Fibroblast of peridontal ligament (primary cell): Measurements from ENCODE around the gene MS4A10.
A peak's percentile ranks its signal among the peaks of the same experiment; 100 is the strongest.
"Not testable (repeated sequence)": the region's sequence is repeated elsewhere in the genome, so short reads cannot be mapped to it uniquely, and the experiment has no call there.

Experiments used
- DNase-seq: peaks from one replicate; pipeline ENCODE4 v3.0.0-alpha.2; 2010; ENCODE audit errors: extremely low read depth

MS4A10 gene

DNA sequence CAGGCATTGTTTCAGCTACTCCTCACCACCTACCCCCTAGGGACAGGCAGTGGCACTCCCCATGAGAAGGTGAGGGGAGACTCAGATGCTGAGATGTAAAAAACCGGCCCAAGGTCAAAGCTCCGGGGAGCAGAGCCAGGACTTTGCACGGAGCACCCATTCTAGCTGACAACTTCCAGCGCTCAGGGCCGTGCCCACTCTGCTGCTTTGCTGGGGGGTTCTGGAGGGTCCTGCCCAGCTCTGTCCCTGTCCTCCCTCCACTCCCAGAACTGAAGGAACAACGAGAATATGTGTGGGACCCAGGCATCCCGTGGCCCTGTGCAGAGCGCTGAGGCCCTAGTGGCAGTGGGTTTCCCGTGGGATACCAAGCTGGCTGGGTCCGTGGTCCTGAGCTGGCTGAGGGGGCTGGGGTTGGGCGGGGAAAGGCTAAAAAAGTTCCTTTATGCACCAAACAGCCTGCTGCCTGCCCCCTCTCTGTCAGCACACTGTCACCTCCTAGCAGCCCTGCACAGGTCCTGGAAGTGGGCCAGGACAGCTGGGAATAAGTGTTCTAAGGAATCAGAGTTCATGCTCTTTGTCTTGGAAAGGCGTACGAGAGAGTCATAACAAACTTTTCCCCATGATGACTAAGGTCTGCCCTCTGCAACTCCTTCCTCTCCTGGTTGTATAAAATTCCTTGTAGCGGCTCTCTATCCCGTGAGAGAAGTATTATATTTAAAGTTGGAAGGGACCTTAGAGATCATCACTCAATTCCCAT lies 1.9 kb downstream of the MS4A10 start:
- DNase-seq: peak; percentile 67

DNA sequence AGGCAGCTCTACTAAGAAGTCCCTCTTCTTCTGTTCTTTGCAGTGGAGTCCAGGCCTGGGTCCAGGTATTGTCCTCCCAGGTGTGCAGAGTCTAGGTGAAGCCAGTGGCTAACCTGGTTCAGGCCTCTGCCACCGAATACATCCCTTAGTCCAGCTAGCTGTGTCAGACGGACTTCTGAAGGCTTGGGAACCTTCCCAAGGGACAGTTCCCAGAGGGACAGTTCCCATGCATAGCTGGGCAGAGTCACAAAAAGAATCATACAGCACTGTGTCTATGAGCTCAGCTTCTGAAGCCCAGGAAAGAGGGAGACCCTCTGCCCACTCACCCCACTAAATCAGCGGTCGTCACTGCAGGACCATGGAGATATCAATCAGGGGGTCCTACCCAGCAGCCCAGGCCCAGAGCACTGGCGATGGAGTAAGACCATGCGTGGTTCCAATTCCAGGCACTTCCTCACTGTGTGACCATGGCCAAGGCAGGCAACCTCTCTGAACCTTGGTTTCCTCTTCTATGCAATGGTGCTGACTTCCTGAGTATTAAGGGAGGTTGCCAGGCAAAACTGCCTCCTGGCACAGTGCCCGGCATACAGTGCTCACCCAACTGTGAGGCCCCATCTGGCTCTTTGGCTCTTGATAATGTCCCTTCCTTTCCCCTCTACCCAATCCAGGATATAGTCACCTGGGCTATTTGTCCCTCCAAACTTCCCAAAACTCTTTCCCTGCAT lies 3.4 kb downstream of the MS4A10 start:
- DNase-seq: no peak

DNA sequence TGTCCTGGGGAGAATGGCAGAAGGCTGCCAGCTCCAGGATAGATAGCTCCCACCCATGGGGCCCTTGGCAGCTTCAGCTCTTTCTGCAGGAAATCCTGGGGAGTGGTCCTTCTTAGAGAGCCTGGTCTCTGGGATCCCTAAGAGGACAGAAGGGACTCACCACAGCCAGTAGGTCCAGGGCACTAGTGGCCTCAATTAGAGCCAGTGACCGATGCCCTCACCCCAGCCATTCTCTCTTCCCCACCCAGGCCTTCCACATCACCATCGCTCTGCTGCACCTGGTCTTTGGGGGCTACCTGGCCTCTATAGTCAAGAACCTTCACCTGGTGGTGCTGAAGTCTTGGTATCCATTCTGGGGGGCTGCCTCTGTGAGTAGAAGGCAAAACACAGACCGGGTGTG lies 5.6 kb downstream of the MS4A10 start:
- no peak for DNase-seq

DNA sequence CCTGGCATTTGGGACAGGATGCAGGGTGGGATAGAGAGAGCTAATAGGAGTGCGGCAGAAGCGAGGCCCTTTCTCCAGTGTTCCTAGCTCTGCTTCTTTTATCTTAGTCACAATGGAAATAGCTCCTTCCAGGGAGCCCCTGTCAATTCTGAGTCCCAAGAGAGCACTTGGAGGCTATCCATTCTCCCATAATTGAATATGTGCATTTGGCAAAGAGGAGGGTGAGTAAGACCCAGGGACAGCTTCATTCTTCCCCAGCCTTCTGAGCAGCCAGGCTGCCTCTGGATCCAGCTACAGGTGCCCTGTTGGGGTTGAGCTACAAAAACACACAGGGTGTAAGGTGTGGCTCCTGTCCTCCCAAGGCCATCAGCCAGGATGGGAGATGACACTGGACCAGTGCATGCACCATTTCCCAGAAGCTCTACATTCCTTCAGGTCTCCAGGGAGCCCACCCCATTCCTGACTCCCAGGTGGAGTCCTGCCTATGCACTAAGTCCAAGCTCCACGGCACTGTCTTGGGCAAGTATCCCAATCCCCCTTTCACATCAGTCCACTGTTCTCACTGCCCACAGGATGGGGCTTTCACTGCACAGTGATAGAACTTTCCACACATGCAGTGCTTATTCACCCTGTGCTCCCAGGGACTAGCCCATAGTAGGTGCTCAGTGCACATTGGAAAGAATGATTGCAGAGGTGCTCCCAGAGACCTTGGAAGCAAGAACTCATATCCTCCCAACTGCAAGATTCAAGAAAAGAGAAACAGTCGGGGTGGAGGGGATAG lies 6.2 kb downstream of the MS4A10 start:
- DNase-seq: no peak

DNA sequence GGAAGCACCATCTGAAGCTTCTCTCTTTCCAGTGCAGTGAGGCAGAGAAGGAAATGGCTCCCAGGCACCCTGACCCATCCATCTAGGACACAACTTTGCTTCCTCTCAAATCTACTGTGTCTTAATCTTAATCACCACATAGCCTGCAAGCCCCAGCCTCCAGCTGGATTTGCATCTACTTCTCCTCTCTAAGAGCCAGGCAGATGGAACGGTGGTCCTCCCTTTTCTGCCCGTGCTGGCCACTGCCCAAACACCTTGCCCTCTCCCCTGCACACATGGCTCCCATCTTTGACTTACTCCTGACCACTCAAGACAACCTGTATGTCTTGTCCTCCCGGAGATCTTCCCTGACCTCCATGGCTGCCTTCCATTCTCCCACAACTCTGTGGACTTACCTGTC lies 7.4 kb downstream of the MS4A10 start:
- no peak for DNase-seq

DNA sequence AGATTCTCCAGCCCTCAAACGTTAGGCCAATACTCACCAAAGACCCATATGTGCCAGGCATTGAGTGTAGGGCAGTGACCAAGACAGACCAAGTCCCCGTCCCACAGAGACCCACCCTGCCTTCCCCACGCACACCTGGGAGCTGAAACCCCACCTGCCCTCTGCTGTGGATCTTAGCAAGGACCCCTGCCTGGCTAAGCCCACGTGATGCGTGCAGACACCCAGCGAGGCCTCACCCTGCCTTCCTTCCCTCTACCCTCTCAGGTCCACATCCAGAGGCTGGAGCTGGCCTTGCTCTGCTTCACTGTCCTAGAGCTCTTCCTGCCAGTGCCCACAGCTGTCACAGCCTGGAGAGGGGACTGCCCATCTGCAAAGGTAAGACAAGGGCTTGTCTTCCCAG lies 10.2 kb downstream of the MS4A10 start:
- DNase-seq: no peak

DNA sequence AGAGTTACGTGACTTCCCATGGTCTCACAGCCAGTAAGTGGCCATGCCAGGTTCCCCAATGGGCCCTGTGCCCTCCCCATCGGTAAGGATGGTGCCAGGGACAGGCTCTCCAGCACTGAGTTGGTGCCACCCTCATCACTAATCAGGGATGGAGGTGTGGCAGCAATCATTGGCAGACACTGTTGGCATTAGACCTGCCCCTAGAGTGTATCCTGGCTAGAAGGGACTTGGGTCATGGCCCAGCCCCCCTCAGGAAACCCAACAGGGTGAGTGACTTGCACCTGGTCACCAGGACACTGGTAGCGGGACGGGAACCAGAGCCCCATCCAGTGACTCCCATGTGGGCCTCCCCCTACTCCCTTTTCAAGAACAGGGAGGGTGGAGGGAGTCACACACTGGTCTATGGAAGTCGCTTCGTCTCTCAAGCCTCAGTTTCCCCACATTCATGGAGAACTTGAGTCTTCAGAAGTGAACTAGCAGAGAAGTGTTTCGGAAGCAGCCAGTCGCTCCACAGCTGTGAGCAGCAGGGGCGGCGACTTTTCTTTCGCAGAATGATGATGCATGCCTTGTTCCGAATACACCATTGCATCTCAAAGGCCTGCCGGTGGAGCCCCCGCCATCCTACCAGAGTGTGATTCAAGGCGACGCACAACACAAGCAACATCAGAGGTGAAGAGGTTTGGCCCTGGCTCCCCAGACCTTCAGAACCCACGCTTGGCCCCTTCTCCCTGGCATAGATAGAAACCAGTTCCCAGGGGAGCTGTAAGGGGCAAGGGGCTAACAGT lies 12.9 kb downstream of the MS4A10 start:
- DNase-seq: no peak

DNA sequence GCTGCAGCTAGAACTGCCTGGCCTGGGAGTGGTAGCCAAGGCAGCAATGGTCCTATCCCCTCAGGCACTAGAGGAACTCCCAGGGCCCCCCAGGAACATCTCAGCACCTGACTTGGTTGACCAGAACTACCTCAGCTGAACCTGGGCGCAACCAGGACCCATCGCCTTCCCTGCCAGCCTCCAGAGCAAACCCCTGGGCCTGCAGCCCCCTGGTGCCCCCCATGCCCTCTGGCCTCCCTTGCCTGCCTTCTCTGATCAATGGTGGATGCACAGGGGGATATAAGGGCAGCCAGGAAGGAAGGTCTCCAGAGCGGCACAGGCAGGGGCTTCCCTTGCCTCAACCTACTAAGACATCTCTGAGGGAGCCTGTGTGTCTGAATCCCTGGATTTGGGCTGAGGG lies 13.5 kb downstream of the MS4A10 start:
- no peak for DNase-seq

DNA sequence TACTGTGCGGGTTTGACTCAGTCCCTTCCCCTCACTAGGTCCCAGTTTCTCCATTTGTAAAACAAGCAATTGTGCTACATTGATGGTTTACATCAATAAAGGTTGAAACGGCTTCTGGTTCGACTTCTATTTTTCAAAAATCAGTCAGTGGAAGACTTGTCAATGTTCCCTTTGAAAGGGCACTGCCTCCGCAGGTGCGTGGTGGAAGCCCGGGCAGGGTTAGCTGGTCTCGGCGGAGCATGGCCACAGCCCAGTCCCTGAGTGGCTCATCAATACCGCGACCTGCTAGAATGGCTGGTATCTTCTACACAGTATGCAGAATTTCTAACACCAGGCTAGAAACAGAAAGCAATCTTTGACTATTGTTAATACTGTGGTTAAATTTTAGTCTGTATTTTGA lies 16.1 kb downstream of the MS4A10 start:
- DNase-seq: no peak

DNA sequence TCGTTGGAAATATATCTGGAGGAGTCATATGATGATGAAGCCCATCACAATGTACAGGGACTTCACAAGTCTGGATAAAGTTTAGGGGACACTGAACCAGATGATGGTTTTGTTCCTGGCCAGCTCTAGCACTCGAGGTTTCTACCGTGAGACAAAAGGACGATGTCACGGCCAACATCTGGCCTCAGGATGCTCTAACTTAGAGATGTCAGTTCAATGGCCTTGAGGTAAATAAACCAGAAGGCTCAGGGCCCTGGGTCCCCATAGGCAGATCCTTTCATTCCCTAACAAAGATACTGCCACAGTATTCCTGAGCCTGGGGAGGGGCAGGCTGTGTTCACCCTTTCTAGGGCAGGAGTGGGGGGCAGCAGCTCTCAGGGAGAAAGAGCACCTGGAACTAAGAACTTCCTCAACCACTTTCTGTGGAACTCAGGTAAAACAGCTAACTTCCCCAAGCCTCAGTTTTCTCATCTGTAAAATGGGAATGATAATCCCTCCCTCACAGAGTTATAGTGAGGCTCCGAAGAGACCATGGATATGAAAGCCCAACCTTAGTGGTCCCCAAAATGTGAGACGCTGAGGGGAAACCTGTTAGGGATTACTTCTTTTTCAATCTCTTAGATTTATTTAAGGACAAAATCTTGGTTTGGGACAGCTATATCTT lies 18.3 kb downstream of the MS4A10 start:
- no peak for DNase-seq

DNA sequence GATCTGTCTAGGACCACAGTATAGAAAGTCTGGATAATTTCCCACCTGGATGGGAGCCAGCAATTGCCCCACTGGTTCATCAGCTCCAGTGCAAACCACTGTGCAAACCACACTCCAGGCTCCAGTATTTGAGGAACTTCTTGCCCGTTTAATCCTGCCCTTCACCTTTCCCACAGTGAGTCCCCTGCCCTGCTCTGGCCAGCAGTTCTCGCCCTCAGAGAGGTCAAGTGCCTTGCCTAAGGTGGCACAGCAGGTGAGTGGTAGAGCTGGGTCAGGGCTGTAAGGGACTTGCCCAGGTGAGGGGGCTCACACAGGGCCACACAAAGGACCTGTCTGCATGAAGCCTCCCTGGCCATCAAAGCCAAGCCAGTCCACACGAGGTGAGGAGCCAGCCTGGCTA lies 24.1 kb downstream of the MS4A10 start:
- no peak for DNase-seq

DNA sequence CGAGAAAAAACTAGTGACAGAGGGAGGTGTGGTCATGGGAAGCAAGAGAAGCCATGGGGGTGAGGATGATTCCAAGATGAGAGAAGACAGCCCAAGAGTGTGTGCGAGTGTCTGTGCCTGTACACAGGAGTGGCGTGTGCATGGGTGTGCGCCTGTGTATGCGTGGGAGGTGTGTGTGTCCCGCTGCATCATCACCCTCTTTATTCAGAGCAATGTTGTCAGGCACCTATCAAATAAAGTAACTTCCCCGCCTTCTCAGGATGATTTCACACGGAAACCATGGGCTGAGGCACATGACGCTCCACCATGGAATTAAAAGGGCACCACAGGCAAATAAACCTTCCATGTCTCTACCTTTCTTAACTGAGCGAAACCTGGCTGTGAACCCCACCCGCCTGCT lies 24.6 kb downstream of the MS4A10 start:
- DNase-seq: no peak

DNA sequence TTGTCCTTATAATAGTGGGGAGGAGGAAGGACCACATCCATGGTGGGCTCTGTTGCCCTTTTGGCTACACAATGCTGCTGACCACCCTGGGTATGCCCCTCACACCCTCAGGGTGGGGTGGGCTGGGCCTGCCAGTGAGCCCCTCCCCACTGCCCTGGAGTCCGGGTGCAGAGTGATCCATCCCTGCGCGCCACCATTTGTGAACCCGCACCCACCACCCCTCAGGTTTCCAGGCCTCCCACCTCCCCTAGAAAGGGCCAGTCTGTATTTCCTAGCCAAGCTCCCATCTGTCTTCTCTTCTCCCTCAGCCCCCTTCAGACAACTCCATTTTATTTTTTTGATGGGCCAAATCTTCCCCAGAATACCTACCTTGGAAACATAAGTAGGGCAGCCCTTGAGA lies 25.0 kb downstream of the MS4A10 start:
- no peak for DNase-seq

DNA sequence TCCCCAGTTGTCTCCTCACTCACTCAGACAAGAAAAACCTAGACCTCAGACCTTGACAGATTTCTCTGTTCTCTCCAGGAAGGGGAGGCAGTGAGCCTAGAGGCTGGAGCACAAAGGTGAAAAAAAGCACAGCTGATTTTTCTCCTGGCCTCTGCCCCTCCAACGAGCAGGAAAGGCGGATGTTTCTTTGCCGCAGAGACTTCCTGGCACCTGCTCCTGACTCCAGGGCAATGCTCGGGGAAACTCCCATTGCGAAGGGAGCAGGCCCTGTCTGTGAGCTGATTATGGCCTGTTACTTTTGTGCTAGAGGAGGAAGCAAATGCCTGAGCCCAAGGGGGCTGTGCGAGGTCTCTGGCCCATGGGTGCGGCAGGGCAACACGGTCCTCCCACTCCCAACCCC lies 25.4 kb downstream of the MS4A10 start:
- no peak for DNase-seq

DNA sequence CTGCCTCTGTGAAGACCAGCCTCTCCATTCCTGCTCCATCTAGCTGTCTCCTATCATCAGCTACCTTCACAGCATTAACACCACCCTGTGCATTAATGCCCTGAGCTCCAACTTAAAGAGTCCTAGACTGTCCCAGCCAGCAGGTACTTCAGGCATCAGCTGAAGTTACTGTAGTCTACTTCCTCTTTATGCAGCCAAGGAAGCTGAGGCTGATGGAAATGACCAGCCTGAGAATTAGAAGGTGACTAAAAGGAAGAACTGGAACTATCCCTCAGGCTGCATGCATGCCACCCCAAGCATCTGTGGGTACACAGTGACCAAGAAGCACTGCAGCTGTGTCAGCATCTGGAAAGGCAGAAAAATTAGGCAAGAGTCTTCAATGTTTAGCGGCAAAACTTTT lies 28.2 kb downstream of the MS4A10 start:
- no peak for DNase-seq

DNA sequence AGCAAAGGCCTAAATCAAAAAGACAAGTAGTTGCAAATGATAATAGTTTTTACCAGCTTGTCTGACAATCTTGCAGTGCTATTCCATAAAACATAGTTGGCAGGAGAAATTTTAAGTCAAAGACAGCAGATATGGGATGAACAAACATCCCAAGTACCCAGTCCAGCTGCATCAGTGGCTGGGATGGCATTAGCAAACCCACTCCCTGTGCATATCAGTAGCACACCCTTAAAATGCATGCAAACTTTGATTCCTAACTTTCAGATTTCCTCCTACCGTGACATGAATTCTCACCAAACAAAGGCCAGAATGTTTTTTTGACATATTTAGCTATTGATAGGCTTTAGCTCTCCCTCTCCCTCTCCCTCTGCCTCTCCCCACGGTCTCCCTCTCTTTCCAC lies 29.0 kb downstream of the MS4A10 start:
- DNase-seq: no peak

DNA sequence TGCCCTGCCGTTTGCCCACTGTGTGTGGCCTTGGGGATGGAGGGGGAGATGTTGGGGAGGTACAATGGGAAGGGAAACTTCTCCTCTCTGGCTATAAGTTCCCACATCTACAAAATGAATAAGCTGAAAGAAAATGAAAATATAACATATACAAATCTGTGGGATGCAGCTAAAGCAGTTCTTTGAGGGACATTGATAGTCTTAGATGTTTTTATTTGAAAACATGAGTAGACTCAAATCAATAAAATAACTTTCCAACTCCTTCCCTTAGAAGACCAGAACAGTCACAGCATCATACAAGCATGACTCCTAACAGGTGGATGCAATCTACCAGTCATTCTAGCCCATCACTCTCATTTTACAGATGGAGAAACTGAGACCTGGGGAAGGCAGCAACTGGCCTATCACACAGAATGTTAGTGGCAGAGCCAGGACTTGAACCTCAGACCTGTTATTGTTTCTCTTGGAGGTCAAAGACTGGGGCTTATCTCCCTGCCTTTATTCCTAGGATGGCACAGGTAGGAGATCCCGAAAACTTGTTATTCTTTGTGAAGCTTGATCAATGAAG lies 31.5 kb downstream of the MS4A10 start:
- no peak for DNase-seq

DNA sequence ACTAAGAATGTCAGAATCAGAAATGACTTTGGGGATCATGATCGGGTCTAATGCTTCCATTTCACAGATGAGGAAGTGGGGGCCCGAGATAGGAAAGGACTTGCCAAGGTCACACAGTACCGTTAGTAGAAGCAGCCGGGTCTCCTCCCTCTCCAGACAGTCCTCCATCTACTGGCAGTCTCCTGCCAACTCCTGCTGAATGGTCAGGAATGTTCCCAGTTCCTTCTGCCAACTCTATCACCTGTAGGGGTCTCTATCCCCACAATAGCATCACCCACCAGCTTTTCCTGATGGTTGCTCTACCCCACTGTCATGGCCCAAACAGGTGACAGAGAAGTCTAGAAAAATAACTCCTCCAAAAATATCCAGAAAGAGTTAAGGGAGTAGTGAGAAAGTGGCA lies 32.9 kb downstream of the MS4A10 start:
- no peak for DNase-seq

DNA sequence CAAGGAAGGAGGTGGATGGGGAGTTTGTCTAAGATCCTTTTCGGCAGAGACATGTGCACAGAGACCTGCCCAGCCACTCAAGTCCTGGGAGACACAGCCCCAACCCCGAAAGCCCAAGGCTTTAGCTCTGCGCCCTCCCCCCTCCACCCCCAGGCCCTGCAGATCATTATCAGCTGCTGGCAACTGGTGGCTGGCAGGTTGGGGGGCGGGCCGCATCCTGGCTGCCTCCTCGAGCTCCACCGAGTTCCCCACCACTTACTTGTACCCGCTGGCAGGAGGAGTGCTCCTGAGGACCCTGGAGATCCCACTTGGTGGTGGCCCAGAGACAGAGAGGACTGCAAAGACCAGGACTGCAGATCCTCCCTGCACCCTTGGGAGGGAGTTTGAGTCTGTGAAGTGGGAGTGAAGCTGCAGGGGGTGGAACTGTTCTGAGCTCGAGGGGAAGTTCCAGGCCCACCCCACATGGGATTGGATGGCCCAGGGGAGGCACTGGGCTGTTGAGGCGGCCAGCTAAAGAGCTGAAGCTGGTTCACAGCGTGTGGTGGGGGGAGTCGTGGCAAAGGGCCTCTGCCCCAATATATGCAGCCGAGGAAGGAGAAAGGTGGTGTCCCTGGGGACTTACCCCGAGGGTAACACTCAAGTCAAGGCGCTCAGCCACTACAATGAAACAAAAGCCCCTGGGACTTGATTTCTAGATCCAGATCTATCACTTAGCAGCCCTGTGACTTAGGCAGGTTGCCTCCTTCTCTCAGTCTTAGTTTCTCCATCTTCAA lies 36.9 kb downstream of the MS4A10 start:
- no peak for DNase-seq

DNA sequence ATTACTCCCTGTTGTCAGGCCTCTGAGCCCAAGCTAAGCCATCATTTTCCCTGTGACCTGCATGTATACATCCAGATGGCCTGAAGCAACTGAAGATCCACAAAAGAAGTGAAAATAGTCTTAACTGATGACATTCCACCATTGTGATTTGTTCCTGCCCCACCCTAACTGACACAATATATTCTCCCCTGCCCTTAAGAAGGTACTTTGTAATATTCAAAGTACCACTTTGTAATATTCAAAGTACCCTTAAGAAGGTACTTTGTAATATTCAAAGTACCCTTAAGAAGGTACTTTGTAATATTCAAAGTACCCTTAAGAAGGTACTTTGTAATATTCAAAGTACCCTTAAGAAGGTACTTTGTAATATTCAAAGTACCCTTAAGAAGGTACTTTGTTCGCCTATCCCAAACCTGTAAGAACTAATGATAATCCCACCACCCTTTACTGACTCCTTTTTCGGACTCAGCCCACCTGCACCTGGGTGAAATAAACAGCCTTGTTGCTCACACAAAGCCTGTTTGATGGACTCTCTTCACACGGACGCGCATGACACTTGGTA lies 38.7 kb downstream of the MS4A10 start:
- not testable (repeated sequence) for DNase-seq
